H9 (cell line): ENCODE measurements around the gene ITK. TPM values are rescaled to one million over a fixed set of nuclear protein-coding genes. Genes with fewer than 3 reads are reported as not detected.

ENCODE experiments used
- DNase-seq: peaks from one replicate; pipeline ENCODE4 v3.0.0-alpha.2; 2017
- H2AFZ ChIP-seq: one replicate; pipeline ENCODE4 v1.6.1; 2013; ENCODE audit warnings: mild to moderate bottlenecking, low read length, control low read depth, moderate library complexity
- H2AK5ac ChIP-seq: 2 replicates; pipeline ENCODE4 v1.6.1; 2013; ENCODE audit warnings: low read length, control low read depth, mixed read lengths; ENCODE audit not compliant: insufficient read length
- H2BK120ac ChIP-seq: one replicate; pipeline ENCODE4 v1.6.1; 2013; ENCODE audit warnings: low read depth, mild to moderate bottlenecking, low read length, control low read depth, inconsistent platforms; ENCODE audit not compliant: poor library complexity, severe bottlenecking
- H2BK12ac ChIP-seq: 2 replicates; pipeline ENCODE4 v1.6.1; 2013; ENCODE audit warnings: low read length, control low read depth, mixed read lengths, low read depth; ENCODE audit not compliant: insufficient read length
- H2BK15ac ChIP-seq: 2 replicates; pipeline ENCODE4 v1.6.1; 2013; ENCODE audit warnings: low read depth, low read length, control low read depth
- H2BK20ac ChIP-seq: one replicate; pipeline ENCODE4 v1.6.1; 2013; ENCODE audit warnings: low read depth, mild to moderate bottlenecking, low read length, control low read depth, inconsistent platforms; ENCODE audit not compliant: poor library complexity, severe bottlenecking
- H2BK5ac ChIP-seq: 2 replicates; pipeline ENCODE4 v1.6.1; 2013; ENCODE audit warnings: low read length, control low read depth, mixed read lengths; ENCODE audit not compliant: insufficient read length
- H3K14ac ChIP-seq: 2 replicates; pipeline ENCODE4 v1.6.1; 2013; ENCODE audit warnings: low read length, control low read depth; ENCODE audit not compliant: insufficient read depth
- H3K18ac ChIP-seq: 2 replicates; pipeline ENCODE4 v1.6.1; 2013; ENCODE audit warnings: low read depth, mild to moderate bottlenecking, mixed read lengths, low read length, control low read depth; ENCODE audit not compliant: insufficient read length
- H3K23ac ChIP-seq: 2 replicates; pipeline ENCODE4 v1.6.1; 2013; ENCODE audit warnings: low read length, control low read depth, mixed read lengths, low read depth; ENCODE audit not compliant: insufficient read length
- H3K23me2 ChIP-seq: 2 replicates; pipeline ENCODE4 v1.6.1; 2013; ENCODE audit warnings: low read depth, mild to moderate bottlenecking, mixed read lengths, low read length, control low read depth; ENCODE audit not compliant: insufficient read length, poor library complexity, severe bottlenecking
- H3K27ac ChIP-seq: 2 replicates; pipeline ENCODE4 v1.5.1; 2013; ENCODE audit warnings: low read length, control low read depth, mixed read lengths, low read depth; ENCODE audit not compliant: insufficient read length
- H3K27me3 ChIP-seq: 2 replicates; pipeline ENCODE4 v1.6.1; 2013; ENCODE audit warnings: low read length, control low read depth, inconsistent platforms; ENCODE audit not compliant: insufficient read depth
- H3K4ac ChIP-seq: 2 replicates; pipeline ENCODE4 v1.6.1; 2013; ENCODE audit warnings: low read depth, mild to moderate bottlenecking, control low read depth, inconsistent platforms, low read length, moderate library complexity
- H3K4me1 ChIP-seq: 2 replicates; pipeline ENCODE4 v1.6.1; 2013; ENCODE audit warnings: low read length, control low read depth, inconsistent platforms; ENCODE audit not compliant: insufficient read depth
- H3K4me2 ChIP-seq: 2 replicates; pipeline ENCODE4 v1.6.1; 2013; ENCODE audit warnings: low read length, control low read depth, mixed read lengths; ENCODE audit not compliant: insufficient read length, insufficient read depth
- H3K56ac ChIP-seq: 2 replicates; pipeline ENCODE4 v1.6.1; 2013; ENCODE audit warnings: low read depth, mild to moderate bottlenecking, mixed read lengths, low read length, control low read depth; ENCODE audit not compliant: insufficient read length
- H3K79me1 ChIP-seq: 2 replicates; pipeline ENCODE4 v1.6.1; 2013; ENCODE audit warnings: low read depth, mild to moderate bottlenecking, moderate library complexity, low read length, control low read depth, inconsistent platforms; ENCODE audit not compliant: insufficient read depth, poor library complexity, severe bottlenecking
- H3K79me2 ChIP-seq: 2 replicates; pipeline ENCODE4 v1.6.1; 2013; ENCODE audit warnings: low read length, control low read depth, inconsistent platforms; ENCODE audit not compliant: insufficient read depth
- H3K9ac ChIP-seq: 2 replicates; pipeline ENCODE4 v1.6.1; 2013; ENCODE audit warnings: low read length, control low read depth, mixed read lengths; ENCODE audit not compliant: insufficient read length; ENCODE audit errors: extremely low read depth
- H3K9me3 ChIP-seq: one replicate; pipeline ENCODE4 v1.6.1; 2013; ENCODE audit warnings: low read depth, low read length, inconsistent platforms; ENCODE audit not compliant: control insufficient read depth
- H3T11ph ChIP-seq: one replicate; pipeline ENCODE4 v1.6.1; 2013; ENCODE audit warnings: mild to moderate bottlenecking, low read length, control low read depth, inconsistent platforms
- H4K20me1 ChIP-seq: one replicate; pipeline ENCODE4 v1.6.1; 2013; ENCODE audit not compliant: control insufficient read depth, insufficient read length, insufficient read depth
- H4K5ac ChIP-seq: 2 replicates; pipeline ENCODE4 v1.6.1; 2013; ENCODE audit warnings: low read depth, mild to moderate bottlenecking, mixed read lengths, low read length, control low read depth; ENCODE audit not compliant: insufficient read length
- H4K8ac ChIP-seq: replicated peaks from 2 replicates; pipeline ENCODE4 v1.6.1; 2013; ENCODE audit warnings: low read length, control low read depth, mixed read lengths, low read depth; ENCODE audit not compliant: insufficient read length
- H4K91ac ChIP-seq: 2 replicates; pipeline ENCODE4 v1.6.1; 2013; ENCODE audit warnings: low read depth, mild to moderate bottlenecking, moderate library complexity, mixed read lengths, low read length, control low read depth; ENCODE audit not compliant: insufficient read length
- H3K27ac Mint-ChIP-seq, 3 experiments: 2 replicates in 2 of 3; 3 replicates in 1 of 3; pipeline ENCODE4 v1.8.0; 2020 to 2021; ENCODE audit warnings: mixed read lengths in 3 of 3, mild to moderate bottlenecking in 1 of 3, moderate library complexity in 1 of 3
- H3K27me3 Mint-ChIP-seq: 2 replicates; pipeline ENCODE4 v1.8.0; 2021; ENCODE audit warnings: low read depth, mild to moderate bottlenecking, moderate library complexity, mixed read lengths
- H3K36me3 Mint-ChIP-seq, 3 experiments: 2 replicates in 2 of 3; 3 replicates in 1 of 3; pipeline ENCODE4 v1.8.0; 2020 to 2021; ENCODE audit warnings: low read depth in 3 of 3, mixed read lengths in 3 of 3; ENCODE audit not compliant: insufficient read depth in 1 of 3
- H3K4me1 Mint-ChIP-seq, 2 experiments: 2 replicates each; pipeline ENCODE4 v1.8.0; 2020; ENCODE audit warnings: mixed read lengths in 2 of 2
- H3K4me3 Mint-ChIP-seq, 2 experiments: 2 replicates in 1 of 2; 3 replicates in 1 of 2; pipeline ENCODE4 v1.8.0; 2020 to 2021; ENCODE audit warnings: mild to moderate bottlenecking in 2 of 2, mixed read lengths in 2 of 2, moderate library complexity in 1 of 2
- H3K9me3 Mint-ChIP-seq, 2 experiments: 2 replicates in 1 of 2; 3 replicates in 1 of 2; pipeline ENCODE4 v1.8.0; 2020; ENCODE audit warnings: mild to moderate bottlenecking in 2 of 2, mixed read lengths in 2 of 2, moderate library complexity in 1 of 2
- total RNA-seq: library from RNA; stranded (reverse); gene quantifications from 2 replicates; pipeline ENCODE4 v1.2.1, GENCODE V29; 2021
- TF ChIP-seq, protein P1 (sequence below): fragments of 200-600 bp; sonication (generic); conservative IDR thresholded peaks from 3 replicates; pipeline ENCODE4 v1.8.0; 2021; ENCODE audit warnings: antibody characterized with exemption, mild to moderate bottlenecking

Gene ITK
- total RNA-seq, 1 experiment from 2014 or later, result 0.22 TPM

DNA sequence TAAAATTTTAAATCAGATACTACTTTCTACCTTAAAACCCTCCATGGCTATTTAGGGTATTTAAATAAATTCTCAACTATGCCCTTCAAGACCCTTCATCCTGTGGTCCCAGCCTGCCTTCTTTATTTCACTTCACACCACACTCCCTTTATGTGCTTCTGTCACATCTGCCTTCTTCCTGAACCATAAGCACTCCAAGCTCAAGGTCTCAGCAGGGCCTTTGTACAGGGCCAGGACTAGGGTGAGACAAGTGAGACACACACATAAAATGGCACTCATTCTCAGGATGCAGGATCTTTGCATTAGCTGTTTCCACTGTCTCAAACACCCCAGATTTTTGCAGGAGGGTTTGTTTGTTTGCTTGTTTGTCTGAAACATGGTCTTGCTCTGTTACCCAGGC is 7.6 kb downstream of the ITK start:
- Histone ChIP-seq H3K9me3 (no peaks in the 10 kb centered on the region), H3K79me1 (no peaks in the 10 kb centered on the region), H2AFZ (no peak overlapping the region), H2BK12ac (no peak overlapping the region), H3K4me1 (no peaks in the 10 kb centered on the region), H3K23me2 (no peaks in the 10 kb centered on the region), H4K8ac (no peak overlapping the region), H2BK120ac (no peak overlapping the region), H3K27me3 (peaks cover 5% of the 10 kb centered on the region; the same call in 1 of the 2 replicates), H3T11ph (no peak overlapping the region), H4K5ac (no peak overlapping the region), H3K79me2 (no peaks in the 10 kb centered on the region), H3K9ac (no peak overlapping the region), H3K27ac (no peak overlapping the region), H3K18ac (no peak overlapping the region), H3K4ac (no peak overlapping the region), H3K4me2 (no peak overlapping the region), H4K20me1 (no peaks in the 10 kb centered on the region), H3K56ac (no peak overlapping the region), H4K91ac (no peak overlapping the region), H2AK5ac (no peak overlapping the region), H2BK15ac (no peak overlapping the region), H3K14ac (no peak overlapping the region), H2BK5ac (no peak overlapping the region), H3K23ac (no peak overlapping the region), H2BK20ac (no peak overlapping the region)
- Mint-ChIP-seq H3K9me3 (no peaks in the 10 kb centered on the region; a peak in 1 of 5 replicates), H3K4me1 (no peaks in the 10 kb centered on the region; a peak in 1 of 4 replicates), H3K27ac (no peak overlapping the region), H3K36me3 (no peaks in the 10 kb centered on the region; a peak in 1 of 7 replicates), H3K4me3 (no peak overlapping the region), H3K27me3 (peaks cover 96% of the 10 kb centered on the region)
- TF ChIP-seq, protein P1, sequence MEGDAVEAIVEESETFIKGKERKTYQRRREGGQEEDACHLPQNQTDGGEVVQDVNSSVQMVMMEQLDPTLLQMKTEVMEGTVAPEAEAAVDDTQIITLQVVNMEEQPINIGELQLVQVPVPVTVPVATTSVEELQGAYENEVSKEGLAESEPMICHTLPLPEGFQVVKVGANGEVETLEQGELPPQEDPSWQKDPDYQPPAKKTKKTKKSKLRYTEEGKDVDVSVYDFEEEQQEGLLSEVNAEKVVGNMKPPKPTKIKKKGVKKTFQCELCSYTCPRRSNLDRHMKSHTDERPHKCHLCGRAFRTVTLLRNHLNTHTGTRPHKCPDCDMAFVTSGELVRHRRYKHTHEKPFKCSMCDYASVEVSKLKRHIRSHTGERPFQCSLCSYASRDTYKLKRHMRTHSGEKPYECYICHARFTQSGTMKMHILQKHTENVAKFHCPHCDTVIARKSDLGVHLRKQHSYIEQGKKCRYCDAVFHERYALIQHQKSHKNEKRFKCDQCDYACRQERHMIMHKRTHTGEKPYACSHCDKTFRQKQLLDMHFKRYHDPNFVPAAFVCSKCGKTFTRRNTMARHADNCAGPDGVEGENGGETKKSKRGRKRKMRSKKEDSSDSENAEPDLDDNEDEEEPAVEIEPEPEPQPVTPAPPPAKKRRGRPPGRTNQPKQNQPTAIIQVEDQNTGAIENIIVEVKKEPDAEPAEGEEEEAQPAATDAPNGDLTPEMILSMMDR, result no peak
- no peak for DNase-seq
